ENCODE results near the gene PLCH1. TPM values are rescaled to one million over a fixed set of nuclear protein-coding genes. Genes with fewer than 3 reads are reported as not detected.
A peak's percentile ranks its signal among the peaks of the same experiment; 100 is the strongest.

Gene PLCH1
- total and polyA plus RNA-seq, 2 of the 13 experiments (the other 11 are each of a cell fraction or from before 2014, with no cell fraction given), result 2.0 to 3.0 TPM

DNA sequence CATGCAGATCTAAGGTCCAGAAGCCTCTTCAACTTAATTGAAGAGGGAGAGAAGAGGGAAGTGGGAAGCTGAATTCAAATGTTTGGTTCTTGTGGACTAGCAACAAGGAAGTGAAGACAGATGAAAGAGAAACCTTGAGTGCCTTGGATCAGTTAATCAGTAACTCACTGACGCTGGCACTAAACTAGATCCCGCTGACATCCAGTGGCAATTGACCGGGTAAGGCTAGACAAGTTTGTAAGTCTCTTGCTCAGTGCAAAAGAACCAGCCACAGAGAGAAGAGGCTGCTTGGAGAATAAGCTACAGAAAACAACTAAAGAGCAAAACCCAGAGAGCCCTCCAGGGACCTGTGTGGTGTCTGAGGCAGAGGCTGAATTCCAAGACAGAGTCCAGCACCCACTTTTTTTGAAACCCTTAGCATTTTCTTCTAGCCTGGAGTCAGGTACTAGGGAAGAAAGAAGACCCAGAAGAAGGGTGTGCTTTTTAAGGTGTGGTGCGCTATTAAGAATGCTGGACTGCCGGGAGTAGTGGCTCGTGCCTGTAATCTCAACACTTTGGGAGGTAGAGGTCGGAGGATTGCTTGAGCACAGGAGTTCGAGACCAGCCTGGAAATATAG lies 6.9 kb downstream of the PLCH1 start (continued):
- TF ChIP-seq, protein P1, sequence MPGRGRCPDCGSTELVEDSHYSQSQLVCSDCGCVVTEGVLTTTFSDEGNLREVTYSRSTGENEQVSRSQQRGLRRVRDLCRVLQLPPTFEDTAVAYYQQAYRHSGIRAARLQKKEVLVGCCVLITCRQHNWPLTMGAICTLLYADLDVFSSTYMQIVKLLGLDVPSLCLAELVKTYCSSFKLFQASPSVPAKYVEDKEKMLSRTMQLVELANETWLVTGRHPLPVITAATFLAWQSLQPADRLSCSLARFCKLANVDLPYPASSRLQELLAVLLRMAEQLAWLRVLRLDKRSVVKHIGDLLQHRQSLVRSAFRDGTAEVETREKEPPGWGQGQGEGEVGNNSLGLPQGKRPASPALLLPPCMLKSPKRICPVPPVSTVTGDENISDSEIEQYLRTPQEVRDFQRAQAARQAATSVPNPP (CRISPR knock-in tag; IDR thresholded peaks at IDR 0.05), result no peak
- TF ChIP-seq RXRB (CRISPR knock-in tag; IDR thresholded peaks at IDR 0.05; ENCODE audit: borderline replicate concordance) (peak; percentile 25; the same call in 1 of the 2 replicates), POLR2AphosphoS5 (IDR thresholded peaks at IDR 0.05; ENCODE audit: low read depth, low read length) (peak; percentile 56; the same call in 1 of the 2 replicates), MAZ (IDR thresholded peaks at IDR 0.05; ENCODE audit: borderline replicate concordance, low read depth, low read length) (0 out of 2 replicates have a peak, but pooled peaks have one; percentile 21), MAZ (CRISPR knock-in tag; IDR thresholded peaks at IDR 0.05; ENCODE audit: low read depth) (no peak), HMG20A (CRISPR knock-in tag; IDR thresholded peaks at IDR 0.05; ENCODE audit: borderline replicate concordance) (0 out of 2 replicates have a peak, but pooled peaks have one; percentile 21), FOXK1 (CRISPR knock-in tag; IDR thresholded peaks at IDR 0.05; ENCODE audit: borderline replicate concordance, low read depth) (peak; percentile 41; the same call in 1 of the 2 replicates), ZNF331 (CRISPR knock-in tag; IDR thresholded peaks at IDR 0.05) (peak; percentile 47; the same call in 1 of the 2 replicates), ZFP36L1 (CRISPR knock-in tag; IDR thresholded peaks at IDR 0.05) (peak; percentile 45; the same call in 1 of the 2 replicates), YY1 (IDR thresholded peaks at IDR 0.05; ENCODE audit: insufficient read depth, insufficient replicate concordance, low read depth, low read length) (no peak), ZSCAN12 (CRISPR knock-in tag; IDR thresholded peaks at IDR 0.05) (no peak), ZNF792 (CRISPR knock-in tag; IDR thresholded peaks at IDR 0.05) (peak; percentile 21; the same call in 1 of the 2 replicates), ZNF367 (CRISPR knock-in tag; IDR thresholded peaks at IDR 0.05; ENCODE audit: borderline replicate concordance) (no peak), ZSCAN29 (CRISPR knock-in tag; conservative IDR thresholded peaks at IDR 0.05) (0 out of 2 replicates have a peak, but pooled peaks have one; percentile 38), GATAD2A (CRISPR knock-in tag; IDR thresholded peaks at IDR 0.05) (peak; percentile 54; the same call in 1 of the 2 replicates), ZNF230 (CRISPR knock-in tag; IDR thresholded peaks at IDR 0.05) (0 out of 2 replicates have a peak, but pooled peaks have one; percentile 50), HDAC1 (CRISPR knock-in tag; IDR thresholded peaks at IDR 0.05) (0 out of 2 replicates have a peak, but pooled peaks have one; percentile 21), KAT8 (CRISPR knock-in tag; IDR thresholded peaks at IDR 0.05) (0 out of 2 replicates have a peak, but pooled peaks have one; percentile 29)
- TF ChIP-seq, protein P2, sequence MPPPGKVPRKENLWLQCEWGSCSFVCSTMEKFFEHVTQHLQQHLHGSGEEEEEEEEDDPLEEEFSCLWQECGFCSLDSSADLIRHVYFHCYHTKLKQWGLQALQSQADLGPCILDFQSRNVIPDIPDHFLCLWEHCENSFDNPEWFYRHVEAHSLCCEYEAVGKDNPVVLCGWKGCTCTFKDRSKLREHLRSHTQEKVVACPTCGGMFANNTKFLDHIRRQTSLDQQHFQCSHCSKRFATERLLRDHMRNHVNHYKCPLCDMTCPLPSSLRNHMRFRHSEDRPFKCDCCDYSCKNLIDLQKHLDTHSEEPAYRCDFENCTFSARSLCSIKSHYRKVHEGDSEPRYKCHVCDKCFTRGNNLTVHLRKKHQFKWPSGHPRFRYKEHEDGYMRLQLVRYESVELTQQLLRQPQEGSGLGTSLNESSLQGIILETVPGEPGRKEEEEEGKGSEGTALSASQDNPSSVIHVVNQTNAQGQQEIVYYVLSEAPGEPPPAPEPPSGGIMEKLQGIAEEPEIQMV (CRISPR knock-in tag; IDR thresholded peaks at IDR 0.05; ENCODE audit: low read depth), result 0 out of 2 replicates have a peak, but pooled peaks have one; percentile 52
- TF ChIP-seq, protein P3, sequence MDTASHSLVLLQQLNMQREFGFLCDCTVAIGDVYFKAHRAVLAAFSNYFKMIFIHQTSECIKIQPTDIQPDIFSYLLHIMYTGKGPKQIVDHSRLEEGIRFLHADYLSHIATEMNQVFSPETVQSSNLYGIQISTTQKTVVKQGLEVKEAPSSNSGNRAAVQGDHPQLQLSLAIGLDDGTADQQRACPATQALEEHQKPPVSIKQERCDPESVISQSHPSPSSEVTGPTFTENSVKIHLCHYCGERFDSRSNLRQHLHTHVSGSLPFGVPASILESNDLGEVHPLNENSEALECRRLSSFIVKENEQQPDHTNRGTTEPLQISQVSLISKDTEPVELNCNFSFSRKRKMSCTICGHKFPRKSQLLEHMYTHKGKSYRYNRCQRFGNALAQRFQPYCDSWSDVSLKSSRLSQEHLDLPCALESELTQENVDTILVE (CRISPR knock-in tag; IDR thresholded peaks at IDR 0.05), result 0 out of 2 replicates have a peak, but pooled peaks have one; percentile 39
- TF ChIP-seq, protein P4, sequence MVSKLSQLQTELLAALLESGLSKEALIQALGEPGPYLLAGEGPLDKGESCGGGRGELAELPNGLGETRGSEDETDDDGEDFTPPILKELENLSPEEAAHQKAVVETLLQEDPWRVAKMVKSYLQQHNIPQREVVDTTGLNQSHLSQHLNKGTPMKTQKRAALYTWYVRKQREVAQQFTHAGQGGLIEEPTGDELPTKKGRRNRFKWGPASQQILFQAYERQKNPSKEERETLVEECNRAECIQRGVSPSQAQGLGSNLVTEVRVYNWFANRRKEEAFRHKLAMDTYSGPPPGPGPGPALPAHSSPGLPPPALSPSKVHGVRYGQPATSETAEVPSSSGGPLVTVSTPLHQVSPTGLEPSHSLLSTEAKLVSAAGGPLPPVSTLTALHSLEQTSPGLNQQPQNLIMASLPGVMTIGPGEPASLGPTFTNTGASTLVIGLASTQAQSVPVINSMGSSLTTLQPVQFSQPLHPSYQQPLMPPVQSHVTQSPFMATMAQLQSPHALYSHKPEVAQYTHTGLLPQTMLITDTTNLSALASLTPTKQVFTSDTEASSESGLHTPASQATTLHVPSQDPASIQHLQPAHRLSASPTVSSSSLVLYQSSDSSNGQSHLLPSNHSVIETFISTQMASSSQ (IDR thresholded peaks at IDR 0.05; ENCODE audit: low read depth), result peak; percentile 93
- TF ChIP-seq, protein P4 (CRISPR knock-in tag; IDR thresholded peaks at IDR 0.05; ENCODE audit: borderline replicate concordance), result peak; percentile 96

Measured in HepG2 (cell line).